GM12891 (cell line): ENCODE measurements around the gene GABRB3.

Experiments used
- POLR2A ChIP-seq: IDR thresholded peaks from 2 replicates; pipeline ENCODE4 v1.6.1; 2011; ENCODE audit warnings: low read depth, low read length, control low read depth
- POLR2AphosphoS5 ChIP-seq: IDR thresholded peaks from 2 replicates; pipeline ENCODE4 v1.6.1; 2011; ENCODE audit warnings: low read depth, low read length, control low read depth
- TAF1 ChIP-seq: IDR thresholded peaks from 2 replicates; pipeline ENCODE4 v1.6.1; 2011; ENCODE audit warnings: low read depth, low read length, control low read depth

DNA sequence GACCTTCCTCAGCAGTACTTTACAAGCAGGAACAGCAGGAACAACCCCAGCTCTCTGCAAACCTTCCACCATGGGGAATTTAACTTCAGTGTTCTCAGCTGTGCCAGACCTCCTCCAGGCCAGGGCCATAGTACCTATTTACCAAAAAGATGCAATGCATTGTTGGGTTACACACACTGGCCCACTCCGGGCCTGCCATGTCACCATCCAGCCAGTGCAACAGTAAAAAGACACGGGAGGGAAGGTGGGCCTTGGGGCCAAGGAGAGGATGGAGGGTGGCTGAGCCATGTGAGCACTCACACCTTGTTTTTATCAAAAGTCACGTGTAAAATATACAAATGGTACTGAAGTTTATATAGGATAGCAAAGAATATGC lies 157.0 kb downstream of the GABRB3 start:
- TF ChIP-seq POLR2AphosphoS5 (no peak), POLR2A (no peak), TAF1 (no peak)
